Heart left ventricle (tissue), 16 donors: Measurements from ENCODE around the gene HDAC4. TPM values are rescaled to one million over a fixed set of nuclear protein-coding genes. Genes with fewer than 3 reads are reported as not detected.

Experiments
- ATAC-seq, 4 donors: fragments of 200-7000 bp; cut with Tn5 transposase; one replicate each; pipeline ENCODE4 v1.9.1; 2020 to 2022; ENCODE audit warnings: moderate library complexity in 4 of 4, mild to moderate bottlenecking in 3 of 4, moderate number of reproducible peaks in 1 of 4
- DNase-seq, 5 donors: peaks; one replicate each; pipeline ENCODE4 v3.0.0-alpha.2; 2020
- H3K27ac ChIP-seq, 12 donors: fragments of 200-600 bp; sonication (generic) in 4 of 12; one replicate each; pipeline versions ENCODE4 v1.5.0 to v1.8.0; 2016 to 2022; ENCODE audit warnings: mild to moderate bottlenecking in 2 of 12
- H3K27me3 ChIP-seq, 9 donors: fragments of 200-600 bp; sonication (generic) in 2 of 9; one replicate each; pipeline versions ENCODE4 v1.5.1 to v1.8.0; 2016 to 2022; ENCODE audit warnings: mild to moderate bottlenecking in 3 of 9
- H3K36me3 ChIP-seq, 9 donors: fragments of 200-600 bp; sonication (generic) in 2 of 9; one replicate each; pipeline versions ENCODE4 v1.5.0 to v1.8.0; 2018 to 2022; ENCODE audit warnings: mild to moderate bottlenecking in 2 of 9
- H3K4me1 ChIP-seq, 12 donors: fragments of 200-600 bp; sonication (generic) in 4 of 12; one replicate each; pipeline versions ENCODE4 v1.5.0 to v1.8.0; 2016 to 2022; ENCODE audit warnings: mild to moderate bottlenecking in 3 of 12
- H3K4me3 ChIP-seq, 12 donors: fragments of 200-600 bp; sonication (generic) in 4 of 12; one replicate each; pipeline versions ENCODE4 v1.5.0 to v1.8.0; 2017 to 2022; ENCODE audit warnings: mild to moderate bottlenecking in 9 of 12, moderate library complexity in 4 of 12
- H3K9me3 ChIP-seq, 12 donors: fragments of 200-600 bp; sonication (generic) in 4 of 12; one replicate each; pipeline versions ENCODE4 v1.5.0 to v1.8.0; 2016 to 2022; ENCODE audit warnings: mild to moderate bottlenecking in 1 of 12
- CTCF ChIP-seq, 12 donors: fragments of 200-600 bp; sonication (generic) in 4 of 12; IDR thresholded peaks; one replicate each; pipeline versions ENCODE4 v1.5.0 to v1.8.0; 2018 to 2022; ENCODE audit warnings: antibody characterized with exemption in 12 of 12, mild to moderate bottlenecking in 5 of 12
- POLR2A ChIP-seq, 2 donors: fragments of 450-650 bp; IDR thresholded peaks; one replicate each; pipeline ENCODE4 v1.6.1; 2017; ENCODE audit warnings: antibody characterized with exemption in 2 of 2, mild to moderate bottlenecking in 2 of 2, moderate library complexity in 2 of 2
- WGBS, 4 donors: extraction: QIAGEN DNeasy Blood & Tissue Kit in 2 of 4; methylation state at CpG; one replicate each; pipeline versions ENCODE4 v1.1.5 to v1.1.7; 2013 to 2018; 5-methylcytosine and 5-hydroxymethylcytosine counted together
- intact Hi-C, 10 donors: fragments of 100-400 bp; cut with DNase I; formaldehyde crosslinking; loops; one replicate each; pipeline versions ENCODE4 v1.11.1 to v1.14.2; 2022
- polyA plus RNA-seq, 2 donors: library from polyadenylated mRNA; stranded (reverse); fragments of 200-250 nt; gene quantifications; one replicate each; pipeline ENCODE4 v1.2.3, GENCODE V29; 2013
- total RNA-seq, 9 donors: library from RNA; depleted of rRNA in 2 of 9; stranded (reverse); fragments of >200 nt in 2 of 9; fragmentation: NEBNext Ultra II Directional in 3 of 9; extraction: Animal tissue kit (Norgen Biotek cat#: 25700) in 3 of 9; gene quantifications; one replicate each; pipeline versions ENCODE4 v1.1.0 to v1.2.4, GENCODE V29; 2016 to 2023
- donor health status: ischemic (EF 13 %, LVEDD 7.1; RV severe dilation, severe dysfunction).
- donor health status: healthy with polysubstance abuse.
- donor health status: DM: no; HTN: yes; CAD: no.
- donor health status: DM: no; HTN: no; CAD: no.
- donor health status: ischemic (EF 25% LVEDD 6.9; RV normal size, moderate dysfunction).
- donor health status: ischemic (EF 25% LVEDD 5.7; RV mildly dilated, moderate dysfunction).
- donor health status: healthy.
- donor health status: DM: yes; HTN: yes; CAD: no.
- donor health status: ischemic (EF 35%, LVEDD 5.7; RV mildly dilated, moderate dysfunction).
- donor health status: nonischemic (EF 11% LVEDD 7.7; RV severe dilation, severe dysfunction).
- donor health status: DM: yes; HTN: yes; CAD: no.
- donor health status: PGD.
- donor health status: ischemic (EF 29% LVEDD 5.4; RV normal size, mild dysfunction).
- donor health status: nonischemic (EF 23%, LVEDD 6.1; RV moderate dilation, normal function).

HDAC4 gene
- total and polyA plus RNA-seq, 11 donors, result 13.9 to 37.6 (median 27.5) TPM

GRCh38 chr2:239113171-239113570 lies 287.6 kb downstream of the HDAC4 start:
- Histone ChIP-seq H3K27me3 (no peaks in the 10 kb centered on the region), H3K4me1 (peaks cover 0 to 33% (median 20%) of the 10 kb centered on the region in 12 donors), H3K27ac (peak overlapping the region in 4 of 12 donors; percentile 28 to 78 (median 51)), H3K9me3 (no peaks in the 10 kb centered on the region), H3K36me3 (peaks cover 0 to 51% (median 38%) of the 10 kb centered on the region in 9 donors), H3K4me3 (no peak overlapping the region)
- intact Hi-C loops, result no loop called here
- TF ChIP-seq POLR2A (IDR thresholded peaks at IDR 0.05), result no peak
- TF ChIP-seq CTCF (IDR thresholded peaks at IDR 0.05), result no peak
- ATAC-seq (peak in 1 of 4 donors; percentile 28), DNase-seq (peak in 1 of 5 donors; percentile 25)
- 36 to 43% (median 37%) methylated on average over 12 of the region's 12 CpGs for WGBS, 4 donors

GRCh38 chr2:239112127-239112774 lies 288.6 kb downstream of the HDAC4 start:
- peaks cover 0 to 33% (median 20%) of the 10 kb centered on the region in 12 donors for H3K4me1 ChIP-seq
- peaks cover 0 to 60% (median 46%) of the 10 kb centered on the region in 9 donors for H3K36me3 ChIP-seq
- ATAC-seq (no peak), DNase-seq (no peak)
- no peak overlapping the region for H3K4me3 ChIP-seq
- H3K27ac ChIP-seq, result peak overlapping the region in 1 of 12 donors; percentile 78
- WGBS, 4 donors, result 89 to 92% (median 92%) methylated on average over 14 of the region's 14 CpGs
- TF ChIP-seq POLR2A (IDR thresholded peaks at IDR 0.05) (no peak), CTCF (IDR thresholded peaks at IDR 0.05) (no peak)
- no peaks in the 10 kb centered on the region for H3K27me3 ChIP-seq
- intact Hi-C loops, result no loop called here
- no peaks in the 10 kb centered on the region for H3K9me3 ChIP-seq

GRCh38 chr2:239111401-239112100 lies 289.3 kb downstream of the HDAC4 start:
- Histone ChIP-seq H3K9me3 (no peaks in the 10 kb centered on the region), H3K4me1 (peaks cover 0 to 38% (median 20%) of the 10 kb centered on the region in 12 donors), H3K4me3 (no peak overlapping the region), H3K36me3 (peaks cover 0 to 67% (median 49%) of the 10 kb centered on the region in 9 donors), H3K27me3 (no peaks in the 10 kb centered on the region), H3K27ac (peak overlapping the region in 1 of 12 donors; percentile 78)
- no peak for TF ChIP-seq CTCF (IDR thresholded peaks at IDR 0.05)
- TF ChIP-seq POLR2A (IDR thresholded peaks at IDR 0.05), result no peak
- 89 to 92% (median 91%) methylated on average over 32 to 36 of the region's 36 CpGs for WGBS, 4 donors
- intact Hi-C loops, result no loop called here
- DNase-seq (no peak), ATAC-seq (peak in 2 of 4 donors; percentile 4 to 9)

- TF ChIP-seq CTCF (IDR thresholded peaks at IDR 0.05) (no peak), POLR2A (IDR thresholded peaks at IDR 0.05) (no peak)
- no peaks in the 10 kb centered on the region for H3K27me3 ChIP-seq
- 83 to 88% (median 86%) methylated on average over 14 of the region's 14 CpGs for WGBS, 4 donors
- intact Hi-C loops, result no loop called here
- DNase-seq (no peak), ATAC-seq (no peak)
- H3K4me3 ChIP-seq, result no peak overlapping the region
- peaks cover 0 to 74% (median 53%) of the 10 kb centered on the region in 9 donors for H3K36me3 ChIP-seq
- H3K27ac ChIP-seq, result peak overlapping the region in 1 of 12 donors; percentile 78
- H3K4me1 ChIP-seq, result peaks cover 0 to 41% (median 20%) of the 10 kb centered on the region in 12 donors
- no peaks in the 10 kb centered on the region for H3K9me3 ChIP-seq
Observed at GRCh38 chr2:239110595-239111048, 290.2 kb downstream of the HDAC4 start.
